NCI-H345 treated with DMSO at 0.1 percent for 48 hours (cell line): Measurements from ENCODE around the gene SCFD2.
"Not testable (repeated sequence)": the region's sequence is repeated elsewhere in the genome, so short reads cannot be mapped to it uniquely, and the experiment has no call there.

ENCODE experiments used
- DNase-seq: peaks from one replicate; lab custom pipeline; 2025; ENCODE audit not compliant: unreplicated experiment; lab: John Stamatoyannopoulos, UW

SCFD2 gene

DNA sequence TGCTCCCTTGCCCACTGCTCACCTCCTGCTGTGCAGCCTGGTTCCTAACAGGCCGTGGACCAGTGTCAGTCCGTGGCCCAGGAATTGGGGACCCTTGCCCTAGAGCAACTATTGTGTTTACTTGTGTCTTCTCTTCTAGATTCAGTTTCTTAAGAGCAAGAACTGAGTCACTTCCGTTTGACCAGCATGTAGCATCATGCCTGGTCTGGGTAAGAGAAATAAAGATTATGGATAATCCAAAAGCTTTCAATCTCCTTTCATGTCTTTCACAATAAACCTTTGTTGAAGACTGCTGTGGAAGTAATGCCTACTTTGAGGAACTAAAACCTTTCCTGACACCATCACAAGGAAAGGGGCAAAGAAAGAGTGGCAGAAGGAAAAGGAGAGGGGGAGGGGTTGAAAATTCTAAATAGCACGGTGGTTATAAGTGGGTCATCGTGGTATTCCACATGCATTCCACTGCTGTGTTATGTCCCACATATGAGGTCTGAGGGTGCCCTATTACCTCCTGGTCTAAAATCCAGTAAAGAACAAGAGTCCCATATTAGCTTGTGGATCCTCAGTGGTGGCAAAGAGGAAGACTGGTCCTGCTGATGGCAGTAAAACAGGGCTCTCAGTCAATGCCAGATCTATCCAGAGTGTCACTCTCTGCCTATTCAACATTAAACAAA is 370.4 kb downstream of the SCFD2 start:
- DNase-seq: no peak

DNA sequence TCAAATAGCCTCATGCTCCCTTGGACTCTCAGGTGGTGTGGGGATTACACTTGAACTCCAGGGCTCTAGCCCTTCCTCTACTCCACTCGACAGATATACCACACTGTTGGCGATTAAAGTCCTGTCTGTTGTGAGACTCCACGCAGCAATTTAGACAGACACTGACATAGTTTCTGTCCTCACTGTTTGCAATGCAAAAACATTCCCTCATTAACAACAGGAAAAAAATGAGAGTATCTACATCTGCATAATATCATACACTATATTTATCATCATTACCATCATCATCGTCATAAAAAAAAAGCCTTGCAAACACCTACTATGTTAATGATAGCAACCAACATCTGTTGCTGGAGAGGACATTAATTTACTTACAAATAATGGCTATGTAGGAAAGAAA is 371.3 kb downstream of the SCFD2 start:
- DNase-seq: no peak

DNA sequence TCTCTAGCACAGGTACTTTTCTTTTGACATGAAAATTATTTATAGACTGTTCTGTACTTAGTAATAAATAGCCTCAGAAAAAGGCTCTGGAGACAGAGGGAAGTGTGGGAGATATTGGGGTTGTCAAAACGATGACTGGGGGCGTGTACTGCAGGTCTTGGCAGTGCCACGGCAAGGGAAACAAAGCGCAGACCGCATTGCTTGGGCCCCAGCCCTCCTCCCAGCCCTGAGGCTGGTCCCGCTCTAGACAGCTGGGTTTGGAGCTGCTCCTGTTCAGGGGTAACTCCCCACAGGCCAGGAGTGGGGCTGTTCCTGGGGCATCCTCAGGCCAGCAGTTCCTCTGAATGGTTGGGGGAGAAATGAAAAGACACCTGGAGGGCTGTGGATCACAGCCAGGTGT is 372.1 kb downstream of the SCFD2 start:
- no peak for DNase-seq

DNA sequence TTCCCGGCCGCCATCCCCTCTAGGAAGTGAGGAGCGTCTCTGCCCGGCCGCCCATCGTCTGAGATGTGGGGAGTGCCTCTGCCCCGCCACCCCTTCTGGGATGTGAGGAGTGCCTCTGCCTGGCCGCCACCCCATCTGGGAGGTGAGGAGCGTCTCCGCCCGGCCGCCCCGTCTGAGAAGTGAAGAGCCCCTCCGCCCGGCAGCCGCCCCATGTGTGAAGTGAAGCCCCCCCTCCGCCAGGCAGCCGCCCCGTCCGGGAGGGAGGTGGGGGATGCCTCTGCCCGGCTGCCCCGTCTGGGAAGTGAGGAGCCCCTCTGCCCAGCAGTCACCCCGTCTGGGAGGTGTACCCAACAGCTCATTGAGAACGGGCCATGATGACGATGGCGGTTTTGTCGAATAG is 373.3 kb downstream of the SCFD2 start:
- DNase-seq: not testable (repeated sequence)

DNA sequence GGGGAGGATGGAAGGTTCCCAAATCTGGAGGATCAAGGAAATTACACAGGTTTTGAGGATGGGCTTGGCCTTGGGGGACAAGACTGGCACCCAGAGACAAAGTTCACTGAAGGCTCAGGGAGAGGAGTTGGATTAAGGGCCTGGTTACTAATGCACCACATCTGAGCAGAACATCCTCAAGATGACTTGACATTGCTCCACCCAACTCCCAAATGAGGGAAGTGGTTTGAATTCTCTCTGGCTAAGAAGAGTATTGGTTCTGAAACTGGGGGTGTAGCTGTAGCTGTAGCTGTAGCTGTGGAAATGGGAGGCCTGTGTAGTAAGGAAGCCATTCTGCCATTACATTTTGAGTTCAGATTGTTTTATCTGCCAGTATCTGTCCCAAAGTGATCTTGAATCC is 374.4 kb downstream of the SCFD2 start:
- no peak for DNase-seq

DNA sequence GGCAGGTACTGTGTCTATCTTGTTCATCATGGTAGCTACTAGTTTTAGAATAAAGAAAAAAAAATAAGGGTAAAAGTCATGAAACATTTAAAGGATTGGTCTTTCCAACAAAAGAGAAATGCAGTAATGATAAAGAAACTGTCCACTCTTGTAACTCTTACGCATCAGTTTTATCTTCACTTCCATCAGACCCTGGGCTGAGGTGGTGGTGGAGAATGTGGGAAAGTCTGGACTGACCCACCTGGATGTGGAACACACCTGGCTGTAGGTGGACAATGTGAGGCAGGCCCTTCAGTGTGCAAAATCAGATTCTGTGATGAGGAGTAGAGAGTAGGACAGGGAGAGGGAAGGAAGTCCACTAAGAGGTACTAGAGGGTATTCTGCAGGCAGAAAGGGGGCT is 375.2 kb downstream of the SCFD2 start:
- no peak for DNase-seq

DNA sequence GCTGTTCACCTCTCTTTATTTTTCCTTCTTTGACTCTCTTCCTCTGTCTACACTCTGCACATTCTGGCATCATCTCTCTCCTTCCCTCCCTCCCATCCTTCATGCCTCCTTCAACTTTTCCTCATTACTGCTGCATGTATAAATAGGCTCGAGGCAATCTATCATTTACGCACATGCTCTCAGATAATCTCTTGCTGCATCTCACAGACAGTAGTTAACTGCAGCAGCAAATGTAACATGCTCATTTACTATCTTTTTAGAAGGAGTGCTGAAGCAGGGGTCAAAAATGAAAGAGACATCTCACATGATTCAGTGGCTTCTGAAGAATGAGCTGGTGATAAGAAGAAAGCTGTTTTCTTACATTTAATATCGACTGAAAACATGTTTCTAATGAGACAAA is 376.0 kb downstream of the SCFD2 start:
- DNase-seq: no peak

DNA sequence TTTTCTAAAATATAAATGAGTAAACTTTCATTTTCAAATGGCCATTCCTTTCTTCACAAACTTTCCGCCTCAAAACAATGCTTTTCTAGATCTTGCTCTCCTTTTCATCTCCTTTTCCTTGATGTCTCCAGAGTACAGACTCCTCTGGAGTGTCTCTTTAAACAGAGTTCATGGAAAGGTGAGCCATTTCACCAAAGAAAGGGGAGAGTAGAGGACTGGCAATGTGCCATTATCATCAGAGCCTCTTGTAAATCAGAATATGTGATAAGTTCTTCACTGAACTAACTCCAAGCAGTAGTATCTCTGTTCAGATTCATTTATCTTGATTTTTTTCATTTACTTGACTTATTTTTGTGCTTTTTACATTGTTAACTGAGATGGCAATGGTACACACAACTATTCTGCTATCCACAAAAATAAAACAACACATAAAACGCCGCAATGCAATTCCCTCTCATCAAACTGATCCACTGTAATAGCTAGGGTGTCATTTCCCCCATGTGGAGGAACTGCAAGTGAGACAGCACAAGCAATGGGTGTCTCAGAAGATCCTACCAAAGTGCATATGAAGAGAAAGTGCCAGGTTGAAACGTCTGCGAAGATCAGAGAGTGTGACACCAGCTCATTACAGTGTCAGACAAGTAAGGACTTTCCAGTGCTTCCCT is 378.3 kb downstream of the SCFD2 start:
- no peak for DNase-seq

DNA sequence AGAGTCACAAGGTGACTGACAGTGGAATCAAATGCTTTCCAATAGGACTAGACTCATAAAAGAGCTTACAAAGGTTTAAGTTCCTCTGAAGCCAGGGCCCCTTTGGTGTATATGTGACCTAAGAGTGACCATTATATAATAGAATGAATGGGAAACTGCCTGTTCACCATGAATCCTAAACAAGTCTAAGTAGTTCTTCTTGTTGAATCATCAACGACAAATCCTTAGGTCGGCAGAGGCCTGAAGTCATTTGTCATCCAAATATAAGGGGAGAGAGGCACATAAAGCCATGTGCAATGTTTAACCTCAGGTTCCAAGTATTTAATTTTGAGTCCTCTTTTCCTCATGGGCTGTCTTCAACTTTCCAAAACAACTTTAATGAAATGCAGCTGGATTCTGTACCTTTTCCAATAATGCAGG is 381.4 kb downstream of the SCFD2 start:
- no peak for DNase-seq

DNA sequence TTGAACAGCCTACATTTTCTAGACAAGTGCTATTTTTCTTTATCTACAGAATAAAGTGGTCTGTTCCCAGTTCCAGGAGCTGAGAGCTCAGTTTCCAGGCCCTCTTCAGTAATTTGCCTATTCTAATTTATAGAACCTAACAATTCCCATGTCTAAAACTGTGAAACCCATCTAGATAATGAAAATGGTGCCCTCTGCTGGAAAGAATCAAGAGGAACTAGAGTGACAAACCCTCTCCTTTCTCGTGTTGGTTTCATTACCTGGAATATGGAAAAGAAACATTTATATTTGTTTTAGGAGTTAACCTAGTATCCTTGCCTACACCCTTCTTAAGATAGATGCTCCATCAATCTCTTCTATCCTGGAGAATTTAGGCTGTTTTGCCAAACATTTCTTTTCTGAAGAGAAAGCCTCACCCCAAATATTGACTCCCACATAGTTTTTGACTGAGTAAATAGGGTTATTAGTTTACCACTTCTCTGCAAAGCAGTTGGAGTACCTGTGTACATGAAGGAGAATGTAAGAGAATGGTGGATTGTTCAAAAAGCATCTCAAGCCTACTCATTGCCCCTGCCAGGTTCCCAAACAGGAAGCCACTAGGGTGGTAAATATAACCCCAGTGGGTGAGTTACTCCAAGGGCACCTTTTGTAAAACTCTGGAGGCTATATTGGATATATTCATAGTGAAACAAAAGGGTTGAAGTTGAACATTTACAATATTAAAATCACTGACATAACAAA is 382.1 kb downstream of the SCFD2 start:
- peak; percentile 64 for DNase-seq

DNA sequence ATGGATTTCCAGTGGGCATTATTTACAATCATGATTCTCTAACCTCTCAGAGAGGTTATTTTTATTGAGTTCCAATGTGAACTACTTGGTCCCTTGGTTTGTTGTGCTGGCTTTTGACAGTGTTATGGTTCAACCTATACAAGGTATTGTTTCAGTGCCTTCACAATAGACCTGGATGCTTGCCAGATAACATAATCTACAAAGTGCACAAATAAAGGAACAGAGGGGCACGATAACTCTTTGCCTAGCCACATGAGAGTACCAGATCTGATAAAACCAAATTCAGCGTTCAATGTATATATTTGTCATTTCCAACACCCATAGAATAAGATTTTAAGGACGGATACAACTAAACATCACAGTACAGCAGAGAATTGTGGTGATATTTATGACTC is 382.9 kb downstream of the SCFD2 start:
- no peak for DNase-seq

DNA sequence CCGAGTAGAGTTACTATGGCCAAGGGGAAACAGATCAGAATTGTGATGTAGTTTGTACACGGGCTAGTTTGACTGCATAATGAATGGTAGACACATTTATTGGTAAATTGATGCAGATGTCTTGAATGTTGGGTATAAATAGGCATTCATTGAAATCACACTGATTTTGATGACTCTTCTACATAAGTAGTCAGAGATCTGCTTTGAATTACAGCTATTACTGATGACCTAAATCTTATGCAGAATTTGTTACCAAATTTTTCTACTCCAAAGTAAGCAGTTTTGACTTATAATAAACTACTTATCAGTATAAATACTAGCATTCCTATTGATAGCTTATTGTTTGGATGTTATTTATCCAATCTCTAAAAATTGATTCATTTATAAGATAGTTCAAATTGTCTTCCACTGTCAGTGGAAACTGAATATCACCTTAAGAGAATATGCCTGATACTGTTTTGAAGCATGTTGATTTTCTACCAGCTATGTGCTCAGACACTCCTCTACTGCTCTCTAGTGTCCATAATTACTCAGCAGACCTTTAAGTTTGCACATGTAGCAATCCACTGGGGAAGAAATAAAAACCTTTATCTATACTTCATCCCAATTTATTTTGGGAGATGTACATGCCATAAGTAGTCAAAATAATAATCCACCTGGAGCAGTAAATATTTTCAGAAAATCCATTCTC is 383.5 kb downstream of the SCFD2 start:
- DNase-seq: peak; percentile 36

DNA sequence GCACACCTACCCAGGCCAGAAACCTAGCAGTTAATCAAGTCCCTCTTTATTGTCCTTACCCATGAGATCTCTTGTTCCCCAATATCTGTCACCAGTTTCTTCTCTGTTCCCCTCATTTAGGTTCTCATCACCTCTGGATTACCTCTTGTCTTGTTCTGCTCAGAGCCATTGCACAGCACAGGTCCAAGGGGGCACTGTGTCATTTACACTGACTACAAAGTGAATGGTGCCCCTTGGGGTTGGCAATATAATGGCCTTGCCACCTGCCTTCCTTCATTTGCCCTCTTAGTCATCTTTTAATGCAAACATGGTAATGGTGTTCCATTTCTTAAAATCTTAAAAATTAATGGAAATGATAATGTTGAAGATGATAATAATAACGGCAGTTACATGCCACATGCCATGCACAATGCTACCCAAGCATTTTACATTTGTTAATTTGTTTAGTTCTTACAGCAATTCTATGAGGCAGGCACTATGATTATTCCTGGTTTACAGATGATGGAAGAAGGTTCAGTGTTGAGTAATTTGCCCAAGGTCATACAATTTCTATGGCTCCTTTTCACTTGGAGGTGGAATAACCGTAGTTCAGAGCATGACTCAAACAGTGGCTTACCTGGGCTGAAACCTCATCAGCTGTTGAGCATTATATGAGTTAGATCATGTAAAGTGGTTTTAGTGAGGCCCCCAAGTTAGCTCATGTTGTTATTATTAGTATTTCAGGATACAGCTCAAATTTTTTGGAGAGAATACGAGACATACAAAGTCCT is 385.9 kb downstream of the SCFD2 start:
- no peak for DNase-seq

DNA sequence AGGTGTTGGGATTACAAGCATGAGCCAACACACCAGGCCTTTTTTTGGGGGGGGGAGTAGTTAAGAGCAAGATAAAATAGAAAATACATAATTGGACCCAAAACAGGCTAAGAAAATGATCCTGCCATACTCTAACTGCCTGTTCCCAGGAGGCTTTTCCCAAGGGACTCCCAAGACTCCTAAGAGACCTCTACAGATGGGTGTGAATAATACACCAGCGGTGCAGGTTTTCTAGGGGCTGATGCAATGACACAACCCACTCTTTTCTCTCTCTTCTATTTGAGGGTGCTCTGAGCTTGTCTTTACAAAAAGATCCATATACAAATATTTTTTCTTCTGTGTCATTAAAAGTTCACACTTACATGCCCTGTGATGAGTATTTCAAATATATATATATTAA is 386.8 kb downstream of the SCFD2 start:
- DNase-seq: no peak

DNA sequence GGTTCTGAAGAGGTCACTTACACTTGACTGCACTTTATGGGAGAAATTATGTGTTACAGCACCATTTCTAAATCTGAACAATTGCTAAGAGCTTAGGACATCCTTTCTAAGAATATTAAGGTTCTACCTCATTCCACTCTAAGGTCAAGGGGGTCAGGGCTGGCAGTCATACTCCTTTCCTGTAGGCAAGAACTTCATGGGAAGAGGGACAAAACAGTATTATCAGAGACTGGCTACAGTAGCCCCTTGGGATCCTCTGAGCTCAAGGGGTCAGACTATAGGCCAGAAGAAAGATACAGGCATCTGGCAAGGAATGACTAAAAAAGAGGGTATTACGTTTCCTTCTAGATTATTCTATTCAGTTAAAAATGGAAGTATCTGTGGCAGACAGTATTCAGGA is 388.6 kb downstream of the SCFD2 start:
- no peak for DNase-seq

DNA sequence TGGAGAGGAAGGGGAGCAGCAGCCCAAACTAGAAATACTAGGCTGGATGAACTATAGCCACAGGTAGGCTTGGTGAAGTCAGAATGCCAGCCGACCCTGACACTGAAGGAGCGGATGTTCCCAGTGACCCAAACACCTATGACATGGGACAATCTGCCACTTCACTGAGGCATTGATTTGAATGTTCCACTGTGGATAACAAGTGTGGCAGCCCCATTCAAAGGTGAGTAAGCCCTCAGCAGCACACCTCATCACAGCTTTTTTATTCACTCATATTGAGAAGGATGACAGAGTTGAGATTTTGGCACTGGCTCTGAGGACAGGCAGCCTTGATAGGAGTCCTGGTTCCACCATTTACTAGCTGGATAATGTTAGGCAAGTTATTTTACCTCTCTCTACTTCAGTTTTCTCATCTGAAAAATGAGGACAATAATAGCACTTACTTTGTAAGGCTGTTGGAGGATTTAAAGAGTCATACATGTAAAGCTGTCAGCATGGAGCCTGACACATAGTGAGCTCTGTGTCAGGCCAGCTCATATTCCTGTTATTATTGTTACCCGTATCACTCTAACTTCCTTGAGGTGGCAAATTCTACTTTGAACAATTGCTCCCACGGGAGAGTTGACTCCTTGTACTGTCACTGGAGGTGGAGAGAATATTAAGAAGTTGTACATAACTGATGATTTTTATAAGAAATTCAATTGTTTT is 389.2 kb downstream of the SCFD2 start:
- no peak for DNase-seq

DNA sequence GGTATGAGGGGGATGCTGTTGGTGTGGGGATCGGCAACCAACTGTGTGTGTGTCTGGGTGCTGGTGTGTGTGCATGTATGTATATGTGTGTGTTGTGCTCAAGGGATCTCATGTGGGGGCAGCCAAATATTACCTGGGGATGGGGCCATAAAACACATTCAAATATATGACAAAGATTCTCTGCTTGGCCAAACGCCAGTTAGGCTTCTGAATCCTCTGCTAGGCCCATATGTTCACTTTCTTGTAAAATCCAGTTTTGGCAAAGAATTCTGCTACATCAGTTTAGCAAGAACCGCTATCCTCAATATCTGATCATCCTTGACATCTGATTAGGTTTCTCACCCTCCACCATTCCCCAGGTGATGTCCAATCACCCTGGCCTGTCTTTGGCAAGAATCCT is 397.2 kb downstream of the SCFD2 start:
- DNase-seq: no peak

DNA sequence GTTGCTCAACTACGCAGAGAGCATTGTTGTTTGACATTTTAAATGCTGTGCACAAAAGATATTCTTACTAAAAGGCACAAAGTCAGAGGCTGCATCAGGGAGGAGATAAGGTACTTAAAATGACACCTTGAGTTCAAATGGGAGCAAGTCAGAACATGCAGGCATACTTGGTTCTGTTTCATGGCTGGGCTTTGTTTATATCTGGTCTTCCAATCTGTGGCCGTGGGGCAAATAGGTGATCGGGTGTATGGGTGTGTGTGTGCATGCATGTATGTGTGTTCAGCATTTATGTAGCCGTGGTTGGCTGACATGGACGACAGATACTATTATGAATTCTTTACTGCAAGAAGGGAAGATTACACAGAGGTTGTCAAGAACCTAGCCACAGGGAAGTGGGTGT is 397.6 kb downstream of the SCFD2 start:
- no peak for DNase-seq

DNA sequence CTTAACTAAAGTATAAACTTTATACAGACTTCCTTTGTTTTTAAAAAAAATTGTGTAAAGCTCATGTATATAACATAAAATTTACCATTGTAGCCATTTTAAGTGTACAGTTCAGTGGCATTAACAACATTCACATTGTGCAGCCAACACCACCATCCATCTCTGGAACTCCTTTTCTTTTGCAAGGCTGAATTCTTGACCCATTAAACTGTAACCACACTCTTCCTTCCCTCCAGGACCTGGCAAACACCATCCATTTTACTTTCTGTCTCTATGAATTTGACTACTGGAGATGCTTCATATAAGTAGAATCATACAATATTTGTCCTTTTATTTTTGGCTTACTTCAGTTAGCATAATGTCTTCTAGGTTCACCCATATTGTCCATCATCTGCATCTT is 399.1 kb downstream of the SCFD2 start:
- no peak for DNase-seq

DNA sequence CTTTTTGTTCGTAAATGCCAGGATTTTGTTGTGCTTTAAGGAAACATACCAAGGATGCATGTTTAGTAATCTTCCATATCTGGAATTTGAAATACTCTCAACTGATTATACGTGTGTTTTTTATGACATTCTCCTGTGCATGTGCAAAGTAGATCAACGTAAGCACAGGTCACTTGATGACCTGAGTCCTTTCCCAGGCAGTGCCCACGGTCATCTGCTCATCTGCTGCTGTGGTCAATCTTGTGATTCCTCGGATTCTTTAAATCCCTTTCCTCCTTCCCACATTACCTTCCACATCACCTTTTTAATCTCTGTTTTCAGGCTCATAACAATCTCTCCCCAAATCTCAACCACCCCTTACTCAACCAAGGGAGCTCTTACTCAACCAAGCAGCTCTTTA is 399.7 kb downstream of the SCFD2 start:
- DNase-seq: no peak
